Stomach smooth muscle (tissue), 2 donors: Measurements from ENCODE around the gene ARF3.
A peak's percentile ranks its signal among the peaks of the same experiment; 100 is the strongest.

Source experiments
- H3K27ac ChIP-seq: one replicate; pipeline ENCODE4 v1.7.0; 2013; ENCODE audit warnings: mild to moderate bottlenecking, low read length, inconsistent platforms
- H3K27me3 ChIP-seq, 2 donors: one replicate each; pipeline ENCODE4 v1.7.0; 2013; ENCODE audit warnings: low read length in 2 of 2; ENCODE audit not compliant: insufficient read depth in 2 of 2, control insufficient read depth in 1 of 2
- H3K36me3 ChIP-seq, 2 donors: one replicate each; pipeline ENCODE4 v1.7.0; 2013; ENCODE audit warnings: low read length in 2 of 2; ENCODE audit not compliant: control insufficient read depth in 2 of 2, insufficient read depth in 2 of 2
- H3K4me1 ChIP-seq: one replicate; pipeline ENCODE4 v1.7.0; 2013; ENCODE audit warnings: low read length; ENCODE audit not compliant: control insufficient read depth, insufficient read depth
- H3K4me3 ChIP-seq, 2 donors: one replicate each; pipeline ENCODE4 v1.7.0; 2013; ENCODE audit warnings: low read length in 2 of 2
- H3K9ac ChIP-seq, 2 donors: one replicate each; pipeline ENCODE4 v1.7.0; 2013; ENCODE audit warnings: low read length in 2 of 2, mild to moderate bottlenecking in 1 of 2
- H3K9me3 ChIP-seq, 2 donors: one replicate each; pipeline ENCODE4 v1.7.0; 2013; ENCODE audit warnings: low read length in 2 of 2; ENCODE audit not compliant: control insufficient read depth in 2 of 2
- donor health status: healthy.
- donor health status: Pancreatic carcinoma.

The ARF3 gene

GRCh38 chr12:48980389-48980952 lies 23.2 kb upstream of the ARF3 start:
- H3K4me3 ChIP-seq: peak overlapping the region; percentile 57 to 69
- H3K36me3 ChIP-seq: no peaks in the 10 kb centered on the region
- no peaks in the 10 kb centered on the region for H3K9me3 ChIP-seq
- H3K9ac ChIP-seq: no peak overlapping the region
- no peak overlapping the region for H3K27ac ChIP-seq
- H3K4me1 ChIP-seq: peaks cover 39% of the 10 kb centered on the region
- peaks cover 66 to 74% of the 10 kb centered on the region in 2 donors for H3K27me3 ChIP-seq

GRCh38 chr12:48979602-48980388 lies 22.5 kb upstream of the ARF3 start:
- peak overlapping the region; percentile 57 to 69 for H3K4me3 ChIP-seq
- no peak overlapping the region for H3K9ac ChIP-seq
- H3K9me3 ChIP-seq: no peaks in the 10 kb centered on the region
- H3K36me3 ChIP-seq: no peaks in the 10 kb centered on the region
- peaks cover 39% of the 10 kb centered on the region for H3K4me1 ChIP-seq
- H3K27me3 ChIP-seq: peaks cover 69 to 72% of the 10 kb centered on the region in 2 donors
- no peak overlapping the region for H3K27ac ChIP-seq

- Histone ChIP-seq H3K27me3 (peaks cover 70 to 76% of the 10 kb centered on the region in 2 donors), H3K27ac (no peak overlapping the region), H3K9me3 (no peaks in the 10 kb centered on the region), H3K9ac (no peak overlapping the region), H3K4me1 (peaks cover 39% of the 10 kb centered on the region), H3K36me3 (no peaks in the 10 kb centered on the region), H3K4me3 (peak overlapping the region; percentile 57 to 69)
These were observed 21.7 kb upstream of the ARF3 start for GRCh38 chr12:48978741-48979601.

GRCh38 chr12:48978291-48978740 lies 21.0 kb upstream of the ARF3 start, which contains the start of gene WNT1:
Gene WNT1 (plus strand): TSS chr12:48978322. CDS start chr12:48978651, 329 bp downstream.
- peak within 1 kb of the TSS; percentile 57 to 69 for H3K4me3 ChIP-seq
- no peaks in the 10 kb centered on the region for H3K36me3 ChIP-seq
- H3K27ac ChIP-seq: no peak within 1 kb of the TSS
- H3K9ac ChIP-seq: no peak within 1 kb of the TSS
- peaks cover 70 to 82% of the 10 kb centered on the region in 2 donors for H3K27me3 ChIP-seq
- no peaks in the 10 kb centered on the region for H3K9me3 ChIP-seq
- peaks cover 41% of the 10 kb centered on the region for H3K4me1 ChIP-seq

- Histone ChIP-seq H3K36me3 (no peaks in the 10 kb centered on the region), H3K27ac (no peak overlapping the region), H3K4me3 (peak overlapping the region; percentile 12 to 69), H3K9ac (no peak overlapping the region), H3K27me3 (peaks cover 74 to 86% of the 10 kb centered on the region in 2 donors), H3K9me3 (no peaks in the 10 kb centered on the region), H3K4me1 (peaks cover 41% of the 10 kb centered on the region)
These were observed 20.3 kb upstream of the ARF3 start for GRCh38 chr12:48977290-48978281.

GRCh38 chr12:48973941-48974673 lies 16.8 kb upstream of the ARF3 start:
- Histone ChIP-seq H3K4me1 (peaks cover 34% of the 10 kb centered on the region), H3K27me3 (peaks cover 66 to 85% of the 10 kb centered on the region in 2 donors)

GRCh38 chr12:48973531-48973930 lies 16.2 kb upstream of the ARF3 start:
- Histone ChIP-seq H3K4me3 (no peak overlapping the region), H3K9ac (no peak overlapping the region), H3K4me1 (peaks cover 29% of the 10 kb centered on the region), H3K36me3 (no peaks in the 10 kb centered on the region), H3K27ac (no peak overlapping the region), H3K27me3 (peaks cover 61 to 81% of the 10 kb centered on the region in 2 donors), H3K9me3 (no peaks in the 10 kb centered on the region)

More at GRCh38 chr12:48973941-48974673, 16.8 kb upstream of the ARF3 start:
- Histone ChIP-seq H3K9me3 (no peaks in the 10 kb centered on the region), H3K27ac (no peak overlapping the region), H3K36me3 (no peaks in the 10 kb centered on the region), H3K4me3 (no peak overlapping the region), H3K9ac (no peak overlapping the region)

GRCh38 chr12:48972952-48973483 lies 15.7 kb upstream of the ARF3 start:
- H3K4me1 ChIP-seq: peaks cover 23% of the 10 kb centered on the region
- H3K36me3 ChIP-seq: no peaks in the 10 kb centered on the region
- H3K27me3 ChIP-seq: peaks cover 58 to 76% of the 10 kb centered on the region in 2 donors
- H3K9ac ChIP-seq: no peak overlapping the region
- H3K27ac ChIP-seq: no peak overlapping the region
- H3K4me3 ChIP-seq: no peak overlapping the region
- H3K9me3 ChIP-seq: no peaks in the 10 kb centered on the region

- no peak overlapping the region for H3K4me3 ChIP-seq
- peaks cover 53 to 69% of the 10 kb centered on the region in 2 donors for H3K27me3 ChIP-seq
- no peak overlapping the region for H3K27ac ChIP-seq
- no peaks in the 10 kb centered on the region for H3K36me3 ChIP-seq
- H3K9me3 ChIP-seq: no peaks in the 10 kb centered on the region
- no peak overlapping the region for H3K9ac ChIP-seq
- H3K4me1 ChIP-seq: peaks cover 21% of the 10 kb centered on the region
These were observed 15.1 kb upstream of the ARF3 start for GRCh38 chr12:48972213-48972951.
